Subcutaneous adipose tissue (tissue), 4 donors: ENCODE data around the gene RUNX2. TPM values are rescaled to one million over a fixed set of nuclear protein-coding genes. Genes with fewer than 3 reads are reported as not detected.

Source experiments
- total RNA-seq, 4 donors: library from RNA; depleted of rRNA; stranded (reverse); fragments of >200 nt; gene quantifications; one replicate each; pipeline ENCODE4 v1.1.0, GENCODE V29; 2016
- TF ChIP-seq, protein P1 (sequence below): fragments of 450-650 bp; IDR thresholded peaks from one replicate; pipeline ENCODE4 v1.5.1; 2016; ENCODE audit warnings: low read depth, mild to moderate bottlenecking, control low read depth, antibody characterized with exemption, moderate library complexity

The RUNX2 gene
- total RNA-seq, 4 donors from 2014 or later = 1.3 to 4.6 (median 2.6) TPM

DNA sequence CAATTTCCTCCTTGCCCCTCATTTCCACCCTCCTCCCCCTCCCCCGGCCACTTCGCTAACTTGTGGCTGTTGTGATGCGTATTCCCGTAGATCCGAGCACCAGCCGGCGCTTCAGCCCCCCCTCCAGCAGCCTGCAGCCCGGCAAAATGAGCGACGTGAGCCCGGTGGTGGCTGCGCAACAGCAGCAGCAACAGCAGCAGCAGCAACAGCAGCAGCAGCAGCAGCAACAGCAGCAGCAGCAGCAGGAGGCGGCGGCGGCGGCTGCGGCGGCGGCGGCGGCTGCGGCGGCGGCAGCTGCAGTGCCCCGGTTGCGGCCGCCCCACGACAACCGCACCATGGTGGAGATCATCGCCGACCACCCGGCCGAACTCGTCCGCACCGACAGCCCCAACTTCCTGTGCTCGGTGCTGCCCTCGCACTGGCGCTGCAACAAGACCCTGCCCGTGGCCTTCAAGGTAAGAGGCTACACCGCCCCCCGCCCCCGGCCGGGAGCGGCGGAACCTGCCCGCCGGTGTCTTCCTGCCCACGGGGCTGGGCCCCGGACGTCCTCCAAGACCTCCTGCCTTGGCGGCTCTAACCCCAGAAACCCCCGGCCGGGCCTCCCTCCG, 94.5 kb downstream of the RUNX2 start:
- TF ChIP-seq, protein P1, sequence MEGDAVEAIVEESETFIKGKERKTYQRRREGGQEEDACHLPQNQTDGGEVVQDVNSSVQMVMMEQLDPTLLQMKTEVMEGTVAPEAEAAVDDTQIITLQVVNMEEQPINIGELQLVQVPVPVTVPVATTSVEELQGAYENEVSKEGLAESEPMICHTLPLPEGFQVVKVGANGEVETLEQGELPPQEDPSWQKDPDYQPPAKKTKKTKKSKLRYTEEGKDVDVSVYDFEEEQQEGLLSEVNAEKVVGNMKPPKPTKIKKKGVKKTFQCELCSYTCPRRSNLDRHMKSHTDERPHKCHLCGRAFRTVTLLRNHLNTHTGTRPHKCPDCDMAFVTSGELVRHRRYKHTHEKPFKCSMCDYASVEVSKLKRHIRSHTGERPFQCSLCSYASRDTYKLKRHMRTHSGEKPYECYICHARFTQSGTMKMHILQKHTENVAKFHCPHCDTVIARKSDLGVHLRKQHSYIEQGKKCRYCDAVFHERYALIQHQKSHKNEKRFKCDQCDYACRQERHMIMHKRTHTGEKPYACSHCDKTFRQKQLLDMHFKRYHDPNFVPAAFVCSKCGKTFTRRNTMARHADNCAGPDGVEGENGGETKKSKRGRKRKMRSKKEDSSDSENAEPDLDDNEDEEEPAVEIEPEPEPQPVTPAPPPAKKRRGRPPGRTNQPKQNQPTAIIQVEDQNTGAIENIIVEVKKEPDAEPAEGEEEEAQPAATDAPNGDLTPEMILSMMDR = no peak

DNA sequence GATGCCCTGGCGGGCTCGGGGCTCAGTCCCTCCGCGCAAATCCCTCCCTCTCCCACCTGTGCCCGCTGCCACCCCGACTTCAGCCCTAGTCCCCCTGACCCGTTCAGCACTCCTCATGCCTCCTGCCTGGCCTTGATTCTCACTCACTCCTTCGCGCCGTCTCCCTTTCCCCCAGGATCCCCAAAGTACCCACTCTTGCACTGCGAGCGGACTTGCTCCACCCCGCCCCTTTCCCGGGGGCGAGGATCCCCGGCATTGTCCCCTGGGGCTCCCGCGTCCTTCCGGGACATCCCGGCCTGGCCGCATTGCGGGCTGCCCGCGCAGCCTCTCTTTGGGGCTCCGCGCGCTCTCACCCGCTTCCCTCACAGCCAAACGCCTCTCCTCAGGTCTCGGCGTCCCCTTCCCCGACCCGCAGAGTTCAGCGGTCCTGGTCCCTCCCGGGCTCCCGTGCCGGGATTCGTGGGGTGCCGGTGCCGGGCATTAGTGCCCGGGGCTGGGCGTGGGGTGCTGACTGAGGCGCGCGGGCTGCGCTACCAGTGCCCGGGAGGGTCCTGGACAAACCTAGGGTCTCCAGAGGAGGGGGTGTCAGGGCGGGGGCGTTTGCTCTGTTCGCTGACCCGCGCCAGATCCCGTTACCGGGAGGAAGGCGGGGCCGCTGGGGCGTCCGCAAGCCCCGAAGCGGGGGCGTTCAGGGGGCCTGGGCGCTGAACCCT, 95.1 kb downstream of the RUNX2 start:
- TF ChIP-seq, protein P1 = no peak

DNA sequence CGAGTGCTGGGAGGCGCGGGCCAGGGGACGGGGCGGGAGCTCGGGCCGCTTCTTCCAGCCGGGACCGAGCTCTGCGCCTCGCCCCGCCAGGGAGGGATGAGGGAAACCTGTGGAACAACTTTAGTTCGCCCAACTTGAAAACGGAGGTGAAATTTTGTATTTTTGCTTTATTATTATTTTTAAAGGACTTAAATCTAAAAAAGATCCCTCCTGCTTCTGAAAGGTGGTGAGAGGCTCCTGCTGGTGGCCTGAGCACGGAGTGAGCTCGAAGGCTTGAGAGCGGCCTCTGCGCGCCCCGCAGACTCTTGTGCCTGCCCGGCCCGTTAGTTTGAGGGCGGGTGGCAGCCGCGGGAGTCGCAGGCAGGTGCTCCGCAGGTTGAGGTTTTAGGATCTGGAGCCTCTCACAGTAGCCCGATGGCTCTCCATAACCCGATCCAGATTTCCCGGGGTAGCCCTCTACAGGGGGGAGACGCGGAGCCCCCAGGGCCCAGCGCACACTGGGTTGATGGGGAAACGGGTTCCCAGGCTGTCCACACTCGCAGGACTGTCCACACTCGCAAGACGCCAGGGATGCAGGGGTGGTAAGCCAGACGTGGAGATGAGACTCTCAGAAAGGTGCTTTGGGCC, 95.8 kb downstream of the RUNX2 start:
- TF ChIP-seq, protein P1 = no peak

DNA sequence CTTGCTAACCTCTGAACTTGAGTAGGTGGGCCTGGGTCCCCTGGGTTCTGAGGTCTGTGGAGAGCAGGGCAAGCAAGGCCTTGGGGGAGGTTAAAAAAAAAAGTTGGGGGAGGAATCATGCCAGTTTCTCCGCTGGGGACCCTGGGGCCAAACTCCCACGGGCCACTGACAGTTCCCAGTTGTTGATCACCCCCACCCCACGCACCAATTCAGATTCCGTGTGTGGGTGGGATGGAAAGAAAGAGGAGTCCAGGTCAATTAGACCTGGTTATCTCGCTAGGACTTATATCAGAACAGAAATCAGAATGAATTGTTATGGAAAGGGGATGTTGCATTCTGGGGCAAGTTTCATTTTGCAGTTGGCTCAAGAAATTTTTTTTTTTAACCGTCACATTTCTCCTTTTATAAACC, 96.3 kb downstream of the RUNX2 start:
- TF ChIP-seq, protein P1 = no peak

DNA sequence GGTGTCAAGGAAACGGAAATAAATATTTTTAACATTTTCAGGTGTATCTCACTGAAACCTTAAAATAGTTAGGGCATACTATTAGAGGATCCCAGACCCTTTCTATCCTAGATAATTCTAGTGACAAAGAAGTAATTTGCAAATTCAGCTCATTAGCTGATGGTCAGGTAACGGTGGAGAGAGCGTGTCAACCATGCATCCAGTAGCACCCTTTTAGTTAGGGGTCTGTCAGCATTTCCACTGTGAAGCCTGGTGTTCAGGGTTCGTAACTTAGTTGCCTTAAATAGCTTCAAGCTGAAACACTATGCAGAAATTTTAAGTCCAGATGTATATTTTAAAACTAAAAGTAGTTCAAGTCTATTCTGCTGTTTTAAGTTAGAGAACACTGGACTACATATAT, 98.1 kb downstream of the RUNX2 start:
- TF ChIP-seq, protein P1 = no peak

DNA sequence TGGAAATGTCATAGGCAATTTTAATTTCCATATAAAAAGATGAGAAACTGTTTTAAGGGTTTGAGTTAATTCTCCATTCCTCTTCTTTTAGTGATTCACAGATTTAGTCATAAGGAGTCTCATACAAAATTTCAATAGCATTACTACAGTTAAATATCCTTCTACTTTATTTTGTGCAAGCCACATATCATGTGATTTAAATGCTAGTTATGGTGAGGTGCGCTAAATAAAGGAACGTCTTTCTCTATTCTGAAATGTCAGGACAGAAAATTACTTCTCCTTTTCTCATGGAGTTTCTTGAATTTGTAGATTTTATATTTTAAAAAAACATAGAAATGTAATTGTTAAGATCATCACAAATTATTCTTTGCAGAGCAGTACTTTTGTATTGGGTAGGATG, 99.6 kb downstream of the RUNX2 start:
- TF ChIP-seq, protein P1 = no peak

DNA sequence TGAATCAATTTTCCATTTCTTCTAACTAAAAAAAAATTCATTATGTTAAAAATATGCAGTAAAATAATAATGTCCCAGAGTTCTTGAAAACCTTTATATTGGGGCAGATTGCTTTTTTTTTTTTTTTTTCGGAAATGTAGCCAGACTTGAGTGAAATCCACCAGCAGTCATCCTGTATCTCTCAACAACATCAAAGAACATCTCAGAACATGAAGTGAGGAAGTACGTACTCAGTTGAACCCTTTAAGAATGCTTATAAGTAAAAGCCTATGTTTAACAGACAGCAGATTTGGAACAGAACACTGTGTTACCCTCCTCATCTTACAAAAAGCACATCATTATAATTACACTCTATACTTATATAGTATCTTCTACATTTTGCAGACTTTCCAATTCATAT, 100.6 kb downstream of the RUNX2 start:
- TF ChIP-seq, protein P1 = no peak
